WTC11 (cell line): Measurements from ENCODE around the gene FOXO3. TPM values are rescaled to one million over a fixed set of nuclear protein-coding genes. Genes with fewer than 3 reads are reported as not detected.

Experiments
- ATAC-seq: fragments of 200-7000 bp; cut with Tn5 transposase; 2 replicates; pipeline ENCODE4 v1.10.0; 2021; ENCODE audit warnings: mild to moderate bottlenecking, moderate library complexity
- CTCF ChIA-PET: fragments of 300-600 bp; sonication (Branson Sonifier 250); formaldehyde crosslinking; loops from one replicate; lab custom pipeline; 2021; ENCODE audit warnings: antibody characterized with exemption; lab: Charles Lee
- POLR2A ChIA-PET: fragments of 350-600 bp; sonication (Branson Sonifier 250); formaldehyde crosslinking; loops from one replicate; lab custom pipeline; 2021; ENCODE audit warnings: antibody characterized with exemption; lab: Charles Lee
- DNase-seq: peaks from one replicate; pipeline ENCODE4 v3.0.0; 2021; ENCODE audit warnings: low spot score
- H3K27ac Mint-ChIP-seq: 2 replicates; pipeline ENCODE4 v1.8.0; 2021; ENCODE audit warnings: mixed read lengths
- H3K27me3 Mint-ChIP-seq: 2 replicates; pipeline ENCODE4 v1.8.0; 2021; ENCODE audit warnings: low read depth, mild to moderate bottlenecking, moderate library complexity, mixed read lengths
- H3K36me3 Mint-ChIP-seq: 2 replicates; pipeline ENCODE4 v1.8.0; 2021; ENCODE audit warnings: mixed read lengths
- H3K4me1 Mint-ChIP-seq: 2 replicates; pipeline ENCODE4 v1.8.0; 2022; ENCODE audit warnings: mixed read lengths
- H3K4me3 Mint-ChIP-seq: 2 replicates; pipeline ENCODE4 v1.8.0; 2021; ENCODE audit warnings: mild to moderate bottlenecking, moderate library complexity, mixed read lengths
- H3K9me3 Mint-ChIP-seq: 2 replicates; pipeline ENCODE4 v1.8.0; 2021; ENCODE audit warnings: mixed read lengths
- ATF6 ChIP-seq: sonication (generic); formaldehyde crosslinking; IDR thresholded peaks from 2 replicates; pipeline ENCODE4 v1.8.1; 2023; ENCODE audit warnings: mild to moderate bottlenecking, missing genetic modification reagents
- ERG ChIP-seq: fragments of 250-450 bp; sonication (Bioruptor Pico); IDR thresholded peaks from 2 replicates; pipeline ENCODE4 v1.8.0; 2021; ENCODE audit warnings: mild to moderate bottlenecking
- FOXP4 ChIP-seq: sonication (generic); formaldehyde crosslinking; IDR thresholded peaks from 2 replicates; pipeline ENCODE4 v1.8.0; 2022; ENCODE audit warnings: mild to moderate bottlenecking, missing genetic modification reagents
- JAZF1 ChIP-seq: fragments of 250-450 bp; sonication (Bioruptor Pico); IDR thresholded peaks from 2 replicates; pipeline ENCODE4 v1.9.0; 2021; ENCODE audit warnings: moderate library complexity, mild to moderate bottlenecking, inconsistent platforms
- MXD4 ChIP-seq: fragments of 250-450 bp; sonication (Bioruptor Pico); IDR thresholded peaks from 2 replicates; pipeline ENCODE4 v1.8.0; 2021; ENCODE audit warnings: mild to moderate bottlenecking, moderate library complexity, borderline replicate concordance
- TP53 ChIP-seq: sonication (generic); formaldehyde crosslinking; IDR thresholded peaks from 2 replicates; pipeline ENCODE4 v1.8.1; 2023; ENCODE audit warnings: mild to moderate bottlenecking, missing genetic modification reagents
- ZBTB21 ChIP-seq: sonication (generic); formaldehyde crosslinking; IDR thresholded peaks from 2 replicates; pipeline ENCODE4 v1.8.1; 2023; ENCODE audit warnings: mild to moderate bottlenecking, missing genetic modification reagents, borderline replicate concordance
- total RNA-seq: library from RNA; stranded (reverse); gene quantifications from 3 replicates; pipeline ENCODE4 v1.2.3, GENCODE V29; 2021
- TF ChIP-seq, protein P1 (sequence below): fragments of 250-450 bp; sonication (Bioruptor Pico); conservative IDR thresholded peaks from 2 replicates; pipeline ENCODE4 v1.9.0; 2021; ENCODE audit warnings: mild to moderate bottlenecking
- TF ChIP-seq, protein P2 (sequence below): fragments of 250-450 bp; sonication (Bioruptor Pico); IDR thresholded peaks from 2 replicates; pipeline ENCODE4 v1.9.0; 2021; ENCODE audit warnings: mild to moderate bottlenecking, borderline replicate concordance
- TF ChIP-seq, protein P3 (sequence below): fragments of 250-450 bp; sonication (Bioruptor Pico); IDR thresholded peaks from 2 replicates; pipeline ENCODE4 v2.1.2; 2022; ENCODE audit warnings: mild to moderate bottlenecking, moderate library complexity
- TF ChIP-seq, protein P4 (sequence below): sonication (generic); formaldehyde crosslinking; IDR thresholded peaks from 2 replicates; pipeline ENCODE4 v1.8.1; 2022; ENCODE audit warnings: mild to moderate bottlenecking, missing genetic modification reagents, moderate library complexity, borderline replicate concordance
- TF ChIP-seq, protein P5 (sequence below): sonication (generic); formaldehyde crosslinking; IDR thresholded peaks from 2 replicates; pipeline ENCODE4 v1.8.1; 2023; ENCODE audit warnings: mild to moderate bottlenecking, missing genetic modification reagents, moderate library complexity
- TF ChIP-seq, protein P6 (sequence below): fragments of 200-600 bp; IDR thresholded peaks from 2 replicates; pipeline ENCODE4 v1.8.0; 2022; ENCODE audit warnings: antibody characterized with exemption

Gene FOXO3
- total RNA-seq, 1 experiment from 2014 or later = 15.6 TPM

DNA sequence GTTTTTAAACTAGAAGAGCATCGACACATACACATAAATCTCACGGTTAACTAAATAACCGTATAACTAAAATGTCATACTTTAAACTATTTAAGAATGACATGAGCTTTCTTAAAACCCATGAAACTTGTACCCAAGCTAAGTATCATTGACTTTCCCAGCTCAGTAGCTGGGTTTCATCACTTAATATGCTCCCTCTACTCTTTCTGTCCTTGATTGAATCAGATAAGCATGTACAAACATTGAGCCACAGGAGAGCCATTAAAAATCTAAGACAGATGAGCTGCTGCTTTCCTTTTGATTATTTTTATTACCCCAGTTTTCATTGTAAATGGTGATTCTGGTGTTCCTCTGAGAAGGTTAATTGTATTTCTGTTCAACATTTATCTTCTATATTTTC, 115.8 kb downstream of the FOXO3 start (continued):
- TF ChIP-seq, protein P1, sequence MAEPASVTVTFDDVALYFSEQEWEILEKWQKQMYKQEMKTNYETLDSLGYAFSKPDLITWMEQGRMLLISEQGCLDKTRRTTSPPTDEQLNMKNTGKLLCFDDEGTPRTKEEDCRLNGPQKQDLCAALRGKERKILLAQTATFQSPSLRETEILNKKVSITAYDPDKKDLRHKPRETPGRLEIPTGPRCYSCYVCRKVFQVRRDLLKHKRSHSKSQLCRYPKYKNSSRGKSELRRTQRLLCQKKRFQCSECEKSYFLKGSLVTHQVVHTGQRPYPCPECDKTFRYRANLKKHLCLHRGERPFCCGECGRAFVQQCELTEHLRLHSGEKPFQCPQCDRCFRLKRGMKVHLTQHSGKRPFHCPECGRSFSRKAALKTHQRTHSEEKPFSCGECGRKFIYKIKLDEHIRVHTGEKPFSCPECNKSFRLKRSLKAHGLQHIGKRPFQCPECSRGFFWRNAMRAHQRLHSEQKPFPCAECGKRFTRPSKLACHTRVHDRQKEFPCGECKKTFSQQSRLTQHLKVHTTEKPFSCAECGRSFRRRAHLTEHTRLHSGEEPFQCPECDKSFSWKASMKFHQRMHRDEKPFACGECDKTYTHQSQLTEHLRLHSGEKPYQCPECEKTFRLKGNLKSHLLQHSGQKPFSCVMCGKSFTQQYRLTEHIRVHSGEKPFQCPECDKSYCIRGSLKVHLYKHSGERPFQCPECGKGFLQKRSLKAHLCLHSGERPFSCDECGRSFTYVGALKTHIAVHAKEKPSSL (CRISPR knock-in tag) = no peak
- TF ChIP-seq, protein P2, sequence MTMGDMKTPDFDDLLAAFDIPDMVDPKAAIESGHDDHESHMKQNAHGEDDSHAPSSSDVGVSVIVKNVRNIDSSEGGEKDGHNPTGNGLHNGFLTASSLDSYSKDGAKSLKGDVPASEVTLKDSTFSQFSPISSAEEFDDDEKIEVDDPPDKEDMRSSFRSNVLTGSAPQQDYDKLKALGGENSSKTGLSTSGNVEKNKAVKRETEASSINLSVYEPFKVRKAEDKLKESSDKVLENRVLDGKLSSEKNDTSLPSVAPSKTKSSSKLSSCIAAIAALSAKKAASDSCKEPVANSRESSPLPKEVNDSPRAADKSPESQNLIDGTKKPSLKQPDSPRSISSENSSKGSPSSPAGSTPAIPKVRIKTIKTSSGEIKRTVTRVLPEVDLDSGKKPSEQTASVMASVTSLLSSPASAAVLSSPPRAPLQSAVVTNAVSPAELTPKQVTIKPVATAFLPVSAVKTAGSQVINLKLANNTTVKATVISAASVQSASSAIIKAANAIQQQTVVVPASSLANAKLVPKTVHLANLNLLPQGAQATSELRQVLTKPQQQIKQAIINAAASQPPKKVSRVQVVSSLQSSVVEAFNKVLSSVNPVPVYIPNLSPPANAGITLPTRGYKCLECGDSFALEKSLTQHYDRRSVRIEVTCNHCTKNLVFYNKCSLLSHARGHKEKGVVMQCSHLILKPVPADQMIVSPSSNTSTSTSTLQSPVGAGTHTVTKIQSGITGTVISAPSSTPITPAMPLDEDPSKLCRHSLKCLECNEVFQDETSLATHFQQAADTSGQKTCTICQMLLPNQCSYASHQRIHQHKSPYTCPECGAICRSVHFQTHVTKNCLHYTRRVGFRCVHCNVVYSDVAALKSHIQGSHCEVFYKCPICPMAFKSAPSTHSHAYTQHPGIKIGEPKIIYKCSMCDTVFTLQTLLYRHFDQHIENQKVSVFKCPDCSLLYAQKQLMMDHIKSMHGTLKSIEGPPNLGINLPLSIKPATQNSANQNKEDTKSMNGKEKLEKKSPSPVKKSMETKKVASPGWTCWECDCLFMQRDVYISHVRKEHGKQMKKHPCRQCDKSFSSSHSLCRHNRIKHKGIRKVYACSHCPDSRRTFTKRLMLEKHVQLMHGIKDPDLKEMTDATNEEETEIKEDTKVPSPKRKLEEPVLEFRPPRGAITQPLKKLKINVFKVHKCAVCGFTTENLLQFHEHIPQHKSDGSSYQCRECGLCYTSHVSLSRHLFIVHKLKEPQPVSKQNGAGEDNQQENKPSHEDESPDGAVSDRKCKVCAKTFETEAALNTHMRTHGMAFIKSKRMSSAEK (CRISPR knock-in tag) = no peak

- ChIA-PET CTCF (no interaction called here), POLR2A (no interaction called here)
- Mint-ChIP-seq H3K27me3 (no peaks in the 10 kb centered on the region), H3K9me3 (no peaks in the 10 kb centered on the region), H3K4me3 (no peak overlapping the region), H3K4me1 (peaks cover 38% of the 10 kb centered on the region), H3K27ac (no peak overlapping the region), H3K36me3 (no peaks in the 10 kb centered on the region; the same call in 1 of the 2 replicates)
- ATAC-seq = no peak
- no peak for TF ChIP-seq TP53 (CRISPR knock-in tag)
- no peak for TF ChIP-seq JAZF1 (CRISPR knock-in tag)
- TF ChIP-seq ATF6 (CRISPR knock-in tag) = no peak
- no peak for TF ChIP-seq FOXP4 (CRISPR knock-in tag)
- TF ChIP-seq, protein P3, sequence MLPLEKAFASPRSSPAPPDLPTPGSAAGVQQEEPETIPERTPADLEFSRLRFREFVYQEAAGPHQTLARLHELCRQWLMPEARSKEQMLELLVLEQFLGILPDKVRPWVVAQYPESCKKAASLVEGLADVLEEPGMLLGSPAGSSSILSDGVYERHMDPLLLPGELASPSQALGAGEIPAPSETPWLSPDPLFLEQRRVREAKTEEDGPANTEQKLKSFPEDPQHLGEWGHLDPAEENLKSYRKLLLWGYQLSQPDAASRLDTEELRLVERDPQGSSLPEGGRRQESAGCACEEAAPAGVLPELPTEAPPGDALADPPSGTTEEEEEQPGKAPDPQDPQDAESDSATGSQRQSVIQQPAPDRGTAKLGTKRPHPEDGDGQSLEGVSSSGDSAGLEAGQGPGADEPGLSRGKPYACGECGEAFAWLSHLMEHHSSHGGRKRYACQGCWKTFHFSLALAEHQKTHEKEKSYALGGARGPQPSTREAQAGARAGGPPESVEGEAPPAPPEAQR (CRISPR knock-in tag) = no peak
- no peak for TF ChIP-seq ZBTB21 (CRISPR knock-in tag)
- no peak for TF ChIP-seq MXD4 (CRISPR knock-in tag)
- TF ChIP-seq, protein P4, sequence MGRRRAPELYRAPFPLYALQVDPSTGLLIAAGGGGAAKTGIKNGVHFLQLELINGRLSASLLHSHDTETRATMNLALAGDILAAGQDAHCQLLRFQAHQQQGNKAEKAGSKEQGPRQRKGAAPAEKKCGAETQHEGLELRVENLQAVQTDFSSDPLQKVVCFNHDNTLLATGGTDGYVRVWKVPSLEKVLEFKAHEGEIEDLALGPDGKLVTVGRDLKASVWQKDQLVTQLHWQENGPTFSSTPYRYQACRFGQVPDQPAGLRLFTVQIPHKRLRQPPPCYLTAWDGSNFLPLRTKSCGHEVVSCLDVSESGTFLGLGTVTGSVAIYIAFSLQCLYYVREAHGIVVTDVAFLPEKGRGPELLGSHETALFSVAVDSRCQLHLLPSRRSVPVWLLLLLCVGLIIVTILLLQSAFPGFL (CRISPR knock-in tag) = no peak
- TF ChIP-seq, protein P5, sequence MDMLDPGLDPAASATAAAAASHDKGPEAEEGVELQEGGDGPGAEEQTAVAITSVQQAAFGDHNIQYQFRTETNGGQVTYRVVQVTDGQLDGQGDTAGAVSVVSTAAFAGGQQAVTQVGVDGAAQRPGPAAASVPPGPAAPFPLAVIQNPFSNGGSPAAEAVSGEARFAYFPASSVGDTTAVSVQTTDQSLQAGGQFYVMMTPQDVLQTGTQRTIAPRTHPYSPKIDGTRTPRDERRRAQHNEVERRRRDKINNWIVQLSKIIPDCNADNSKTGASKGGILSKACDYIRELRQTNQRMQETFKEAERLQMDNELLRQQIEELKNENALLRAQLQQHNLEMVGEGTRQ (CRISPR knock-in tag) = no peak
- TF ChIP-seq ERG (CRISPR knock-in tag) = no peak
- TF ChIP-seq, protein P6, sequence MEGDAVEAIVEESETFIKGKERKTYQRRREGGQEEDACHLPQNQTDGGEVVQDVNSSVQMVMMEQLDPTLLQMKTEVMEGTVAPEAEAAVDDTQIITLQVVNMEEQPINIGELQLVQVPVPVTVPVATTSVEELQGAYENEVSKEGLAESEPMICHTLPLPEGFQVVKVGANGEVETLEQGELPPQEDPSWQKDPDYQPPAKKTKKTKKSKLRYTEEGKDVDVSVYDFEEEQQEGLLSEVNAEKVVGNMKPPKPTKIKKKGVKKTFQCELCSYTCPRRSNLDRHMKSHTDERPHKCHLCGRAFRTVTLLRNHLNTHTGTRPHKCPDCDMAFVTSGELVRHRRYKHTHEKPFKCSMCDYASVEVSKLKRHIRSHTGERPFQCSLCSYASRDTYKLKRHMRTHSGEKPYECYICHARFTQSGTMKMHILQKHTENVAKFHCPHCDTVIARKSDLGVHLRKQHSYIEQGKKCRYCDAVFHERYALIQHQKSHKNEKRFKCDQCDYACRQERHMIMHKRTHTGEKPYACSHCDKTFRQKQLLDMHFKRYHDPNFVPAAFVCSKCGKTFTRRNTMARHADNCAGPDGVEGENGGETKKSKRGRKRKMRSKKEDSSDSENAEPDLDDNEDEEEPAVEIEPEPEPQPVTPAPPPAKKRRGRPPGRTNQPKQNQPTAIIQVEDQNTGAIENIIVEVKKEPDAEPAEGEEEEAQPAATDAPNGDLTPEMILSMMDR = no peak
- no peak for DNase-seq
Observed at GRCh38 chr6:108677357-108677756, 116.6 kb downstream of the FOXO3 start.
